HG03060 (cell line): ENCODE measurements around the gene RDM1.
"Not testable (repeated sequence)": the region's sequence is repeated elsewhere in the genome, so short reads cannot be mapped to it uniquely, and the experiment has no call there.

ENCODE experiments used
- ATAC-seq: cut with Tn5 transposase; IDR thresholded peaks from one replicate; pipeline ENCODE4 v1.9.1; 2021; ENCODE audit warnings: low read depth, moderate number of reproducible peaks; ENCODE audit not compliant: unreplicated experiment

RDM1 gene, protein sequence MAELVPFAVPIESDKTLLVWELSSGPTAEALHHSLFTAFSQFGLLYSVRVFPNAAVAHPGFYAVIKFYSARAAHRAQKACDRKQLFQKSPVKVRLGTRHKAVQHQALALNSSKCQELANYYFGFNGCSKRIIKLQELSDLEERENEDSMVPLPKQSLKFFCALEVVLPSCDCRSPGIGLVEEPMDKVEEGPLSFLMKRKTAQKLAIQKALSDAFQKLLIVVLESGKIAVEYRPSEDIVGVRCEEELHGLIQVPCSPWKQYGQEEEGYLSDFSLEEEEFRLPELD

DNA sequence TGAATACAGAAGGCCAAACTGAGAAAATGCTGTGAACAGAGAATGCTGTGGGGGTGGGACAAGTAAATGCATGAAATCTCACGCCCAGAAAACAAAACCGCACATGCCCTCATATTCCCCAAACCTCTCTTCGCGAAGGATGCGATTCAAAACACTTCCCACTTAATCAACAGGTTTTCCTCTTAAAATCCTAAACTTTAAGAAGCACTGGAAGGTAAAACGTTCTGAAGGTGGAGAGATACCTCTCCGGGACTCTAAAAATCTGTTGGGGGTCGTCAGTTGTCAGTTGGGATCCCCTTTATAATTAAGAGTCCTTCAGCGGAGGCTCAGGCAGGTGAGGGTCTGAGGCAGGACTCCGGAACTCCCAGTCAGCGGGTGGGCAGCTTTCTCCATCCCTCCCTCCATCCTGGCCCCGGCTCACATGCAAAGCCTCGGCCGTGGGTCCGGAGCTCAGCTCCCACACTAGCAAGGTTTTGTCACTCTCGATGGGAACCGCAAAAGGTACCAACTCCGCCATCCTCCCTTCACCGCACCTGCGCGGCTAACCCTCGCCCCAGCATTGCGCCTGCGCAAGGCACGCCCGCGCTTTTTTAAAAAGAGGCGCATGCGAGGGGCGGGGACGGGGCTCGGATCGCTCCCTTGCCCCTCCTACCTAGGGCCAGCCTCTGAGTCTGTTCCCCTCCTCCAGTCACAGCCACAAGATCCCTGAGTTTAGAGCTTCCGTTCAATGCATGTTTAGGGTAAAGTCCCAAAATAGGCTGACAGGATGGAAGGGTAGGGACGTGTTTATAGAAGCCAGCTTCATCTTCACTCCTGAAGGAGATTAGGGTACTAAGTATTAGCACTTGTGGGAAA lies at the start of gene RDM1:
RDM1 (minus strand) TSS at position 563 of the 855 bp plus-strand sequence; CDS start at position 517, 46 bp downstream.
- ATAC-seq, result no peak

DNA sequence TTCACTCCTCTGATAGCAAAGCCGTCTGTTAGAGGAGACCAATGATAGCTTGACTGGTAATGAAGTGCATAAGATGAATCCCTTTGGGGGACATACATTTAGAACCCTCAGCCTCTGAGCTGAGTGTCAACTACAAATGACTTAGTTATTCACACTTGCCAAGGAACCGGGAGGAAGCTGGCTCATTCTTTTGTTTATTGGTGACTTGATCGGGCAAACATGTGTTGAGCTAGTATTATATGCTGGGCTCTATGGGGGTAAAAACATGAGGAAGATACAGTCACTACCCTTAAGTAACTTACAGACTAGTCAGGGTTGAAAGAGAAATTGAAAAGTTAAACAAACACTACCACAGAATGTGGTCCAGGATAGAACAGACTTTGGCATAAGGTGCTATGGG lies 47.8 kb upstream of the RDM1 start:
- ATAC-seq, result no peak

DNA sequence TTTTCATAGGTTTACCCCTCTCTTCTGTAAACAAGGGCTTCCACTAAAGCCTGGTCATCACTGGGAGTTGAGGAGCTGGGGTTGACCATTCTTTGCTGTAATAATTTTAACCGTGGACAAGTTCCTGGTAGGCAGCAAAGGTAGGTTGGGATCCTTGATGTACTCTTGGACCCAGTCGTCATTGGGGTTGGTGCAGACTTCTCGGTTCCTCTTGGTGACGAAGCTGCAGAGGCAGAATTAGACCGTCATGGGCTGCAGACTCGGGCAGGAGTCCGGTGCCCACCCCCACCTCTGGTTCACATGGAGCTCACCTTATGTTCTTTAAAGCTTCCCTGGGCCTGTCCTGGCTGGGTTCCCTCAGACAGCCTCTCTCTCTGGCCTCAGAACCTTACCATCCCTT lies 46.9 kb upstream of the RDM1 start:
- ATAC-seq, result no peak

DNA sequence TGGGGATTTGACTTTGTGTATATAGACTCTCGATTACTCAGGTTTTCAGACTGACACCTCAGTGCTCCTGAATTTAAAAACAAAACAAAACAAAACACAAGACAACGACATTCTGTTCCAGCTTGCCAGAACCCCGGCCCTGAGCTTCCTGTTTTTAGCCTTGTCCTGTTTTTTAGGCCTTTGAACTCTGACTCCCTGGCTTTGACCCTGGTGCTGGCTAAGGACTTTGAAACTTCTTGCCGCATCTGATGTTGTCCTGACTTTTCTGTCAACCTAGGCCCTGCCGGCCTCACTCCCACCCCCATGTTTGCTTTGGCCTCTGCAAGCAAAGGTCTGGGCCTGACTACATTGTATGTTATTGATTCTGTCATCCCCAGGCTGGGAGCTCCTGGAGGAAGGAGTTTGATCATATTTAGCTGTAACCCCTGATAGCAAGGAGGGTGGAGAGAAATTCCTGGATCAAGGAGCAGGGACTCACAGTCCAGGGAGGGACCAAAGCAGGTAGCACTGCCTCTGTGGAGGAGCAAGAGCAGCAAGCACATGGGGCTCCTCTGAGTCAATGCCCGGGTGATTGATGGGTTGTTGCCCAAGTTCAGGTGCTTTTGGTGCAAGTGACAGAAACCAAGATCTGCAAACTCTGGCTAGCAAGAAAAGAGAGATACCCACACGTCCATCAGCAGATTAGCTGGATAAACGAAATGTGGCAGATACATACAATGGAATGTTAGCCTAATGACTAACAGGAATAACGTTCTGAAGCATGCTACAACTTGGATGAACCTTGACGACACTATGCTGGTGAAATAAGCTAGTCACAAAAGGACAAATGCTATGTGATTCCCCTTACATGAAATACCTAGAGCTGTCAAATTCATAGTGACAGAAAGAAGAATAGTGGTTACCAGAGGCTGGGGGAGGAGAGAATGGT lies 43.0 kb upstream of the RDM1 start:
- no peak for ATAC-seq

DNA sequence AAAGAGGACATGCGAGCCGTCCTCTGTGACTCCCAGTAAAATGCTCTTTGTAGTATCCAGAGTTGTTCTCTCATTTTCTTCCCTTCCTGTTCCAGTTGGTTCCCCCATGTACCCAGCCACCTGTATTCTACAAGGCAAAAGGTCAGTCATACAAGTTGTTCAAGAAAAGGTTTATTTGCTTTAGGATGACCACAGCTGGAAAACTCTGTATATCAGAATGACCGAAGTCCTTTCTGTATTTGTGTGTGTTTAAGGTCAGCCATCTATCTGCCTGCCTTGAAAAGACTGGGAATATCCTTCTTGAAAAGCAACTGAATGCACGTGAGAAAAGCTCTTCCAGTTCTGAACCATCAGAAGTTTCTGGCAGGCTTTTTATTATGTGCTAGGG lies 42.4 kb upstream of the RDM1 start:
- no peak for ATAC-seq

DNA sequence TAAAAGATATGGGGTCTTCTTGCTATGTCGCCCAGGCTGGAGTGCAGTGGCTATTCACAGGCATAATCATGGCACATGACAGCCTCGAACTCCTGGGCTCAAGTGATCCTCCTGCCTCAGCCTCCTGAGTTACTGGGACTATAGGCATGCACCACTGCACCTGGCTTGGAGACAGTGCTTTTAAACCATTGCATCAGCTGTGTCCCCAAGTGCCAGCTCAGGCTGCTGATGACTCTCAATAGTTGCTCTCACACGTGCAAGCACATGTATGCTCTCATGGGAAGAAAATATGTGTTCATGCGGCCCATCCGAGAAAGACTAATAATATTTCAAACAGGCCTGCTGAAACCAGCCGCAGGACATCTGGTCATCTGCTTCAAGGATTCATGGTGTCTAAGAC lies 42.0 kb upstream of the RDM1 start:
- no peak for ATAC-seq

DNA sequence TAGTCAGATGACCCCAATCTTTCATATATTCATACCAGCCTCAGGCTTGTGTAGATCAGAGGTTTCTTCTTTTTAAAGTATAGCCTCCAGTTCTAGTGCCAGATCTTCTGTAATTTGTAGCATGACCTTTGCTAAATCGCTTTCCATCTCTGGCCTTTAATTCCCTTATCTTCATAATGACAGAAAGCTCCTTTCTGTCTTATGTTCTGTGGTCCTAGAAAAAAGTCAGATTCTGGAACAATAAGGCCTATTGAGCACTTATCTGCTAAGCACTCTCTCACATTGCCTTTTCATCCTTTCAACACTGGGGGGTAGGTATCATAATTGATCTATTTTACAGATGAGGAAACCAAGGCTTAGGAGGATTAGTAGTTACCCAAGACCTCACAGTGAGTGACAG lies 41.5 kb upstream of the RDM1 start:
- no peak for ATAC-seq

DNA sequence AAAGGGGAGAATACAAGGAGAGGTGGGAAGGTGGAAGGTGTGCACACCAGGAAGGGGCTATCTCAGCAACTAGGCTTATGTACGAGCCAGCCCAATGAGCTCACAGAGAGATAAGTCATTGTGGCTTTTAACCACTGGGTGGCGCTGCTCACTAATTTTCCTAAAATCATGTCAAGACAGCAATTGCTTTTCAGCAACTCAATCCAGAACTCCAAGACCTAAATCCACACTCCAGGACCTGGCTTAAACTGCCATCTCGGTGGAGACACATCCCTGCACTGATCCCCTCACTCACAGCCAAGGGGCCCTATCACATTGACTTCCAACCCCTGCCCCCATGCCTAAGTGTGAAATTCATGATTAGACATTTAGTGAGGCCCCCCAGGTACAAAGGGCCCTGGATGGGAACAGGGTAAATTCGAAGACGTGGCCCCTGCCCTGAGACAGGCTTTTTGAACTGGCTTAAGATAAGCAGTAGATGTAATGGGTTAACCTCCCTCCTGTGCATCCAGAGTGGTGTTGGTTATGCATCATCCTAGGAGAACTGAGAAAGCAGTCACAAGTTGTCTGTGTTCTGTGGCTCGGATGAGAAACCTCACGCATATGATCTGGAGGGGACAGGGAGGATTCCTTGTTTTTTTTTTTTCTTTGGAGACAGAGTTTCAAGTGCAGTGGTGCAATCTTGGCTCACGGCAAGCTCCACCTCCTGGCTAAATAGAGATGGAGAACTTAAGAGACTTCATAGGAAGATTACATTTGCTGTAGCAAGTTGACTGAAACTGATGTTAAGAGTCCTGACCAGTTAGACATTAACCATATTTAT lies 39.2 kb upstream of the RDM1 start:
- ATAC-seq, result no peak

DNA sequence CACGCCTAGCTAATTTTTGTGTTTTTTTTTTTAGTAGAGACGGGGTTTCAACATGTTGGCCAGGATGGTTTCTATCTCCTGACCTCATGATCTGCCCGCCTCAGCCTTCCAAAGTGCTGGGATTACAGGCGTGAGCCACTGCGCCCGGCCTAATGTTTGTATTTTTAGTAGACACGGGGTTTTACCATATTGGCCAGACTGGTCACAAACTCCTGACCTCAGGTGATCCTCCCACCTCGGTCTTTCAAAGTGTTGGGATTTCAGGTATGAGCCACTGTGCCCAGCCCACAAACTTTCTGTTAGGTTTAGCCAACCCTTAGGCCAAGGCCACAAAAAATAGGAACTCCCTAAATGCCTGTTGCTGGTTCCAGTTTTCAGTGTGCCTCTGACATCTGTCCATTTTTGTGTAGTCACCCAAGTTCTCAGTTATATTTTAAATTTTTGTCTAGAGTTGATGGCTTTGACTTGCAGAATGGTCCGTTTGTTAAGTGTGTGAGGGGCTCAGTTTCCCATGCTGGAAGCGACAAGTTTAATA lies 38.0 kb upstream of the RDM1 start:
- no peak for ATAC-seq

DNA sequence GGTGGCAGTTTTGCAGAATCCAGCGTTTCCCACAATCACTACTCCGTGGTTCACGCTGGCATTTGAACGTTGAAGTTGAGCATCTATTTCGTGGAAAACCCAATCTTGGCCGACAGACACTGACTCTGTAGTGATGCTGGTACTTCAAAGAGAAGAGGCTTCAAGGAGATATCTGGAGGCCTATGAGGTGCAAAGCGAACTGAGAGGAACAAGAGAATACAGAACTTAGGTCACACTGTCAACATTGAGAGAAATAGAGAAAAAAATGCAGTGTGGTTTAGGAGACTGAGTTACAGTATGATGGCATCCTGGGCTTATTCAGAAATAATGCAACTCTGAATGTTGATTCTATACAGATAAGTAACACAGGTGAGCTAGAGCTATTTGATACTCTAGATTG lies 34.7 kb upstream of the RDM1 start:
- no peak for ATAC-seq

DNA sequence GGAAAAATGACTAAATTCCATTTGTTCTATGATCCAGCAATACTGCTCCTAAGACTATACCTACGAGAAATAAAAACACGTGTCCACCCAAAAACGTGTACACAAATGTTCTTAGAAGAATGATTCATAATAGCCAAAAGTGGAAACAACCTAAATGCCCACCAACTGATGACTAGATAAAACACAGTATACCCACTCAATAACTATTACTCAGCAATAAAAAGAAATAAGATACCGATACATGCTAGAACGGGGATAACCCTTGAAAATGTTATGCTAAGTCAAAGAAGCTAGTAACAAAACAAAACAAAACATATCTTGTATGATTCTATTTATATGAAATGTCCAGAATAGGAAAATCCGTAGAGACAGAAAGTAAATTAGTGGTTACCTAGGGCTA lies 33.1 kb upstream of the RDM1 start:
- ATAC-seq, result no peak

DNA sequence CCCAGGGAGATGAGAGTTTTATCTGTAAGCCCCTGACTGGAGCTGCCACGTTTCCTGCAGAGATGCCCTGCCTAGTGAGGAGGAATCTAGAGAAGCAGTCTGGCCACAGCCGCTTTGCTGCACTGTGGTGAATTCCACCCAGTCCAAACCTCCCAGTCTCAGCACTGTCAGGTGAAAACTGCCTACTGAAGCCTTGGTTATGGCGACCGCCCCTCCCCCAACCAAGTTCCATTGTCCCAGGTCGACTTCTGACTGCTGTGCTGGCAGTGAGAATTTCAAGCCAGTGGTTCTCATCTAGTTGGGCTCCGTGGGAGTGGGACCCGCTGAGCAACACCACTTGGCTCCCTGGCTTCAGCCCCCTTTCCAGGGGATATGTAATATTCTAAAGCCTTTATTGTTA lies 23.1 kb upstream of the RDM1 start:
- no peak for ATAC-seq

DNA sequence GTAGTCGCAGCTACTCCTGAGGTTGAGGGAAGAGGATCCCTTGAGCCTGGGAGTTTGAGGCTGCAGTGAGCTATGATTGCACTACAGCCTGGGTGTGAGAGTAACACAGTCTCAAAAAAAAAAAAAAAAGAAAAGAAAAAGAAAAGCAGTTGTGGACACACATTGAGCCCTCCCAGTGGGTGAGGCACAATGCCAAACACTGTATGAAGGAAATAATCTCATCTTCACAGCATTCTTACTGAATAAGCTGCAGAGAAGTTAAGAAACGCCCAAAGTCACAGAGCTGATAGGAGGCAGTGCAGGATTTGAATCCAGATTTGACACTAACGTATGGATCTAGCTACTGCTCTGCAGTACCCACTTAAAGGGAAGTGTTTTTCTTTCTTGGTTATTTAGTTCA lies 18.8 kb upstream of the RDM1 start:
- no peak for ATAC-seq

DNA sequence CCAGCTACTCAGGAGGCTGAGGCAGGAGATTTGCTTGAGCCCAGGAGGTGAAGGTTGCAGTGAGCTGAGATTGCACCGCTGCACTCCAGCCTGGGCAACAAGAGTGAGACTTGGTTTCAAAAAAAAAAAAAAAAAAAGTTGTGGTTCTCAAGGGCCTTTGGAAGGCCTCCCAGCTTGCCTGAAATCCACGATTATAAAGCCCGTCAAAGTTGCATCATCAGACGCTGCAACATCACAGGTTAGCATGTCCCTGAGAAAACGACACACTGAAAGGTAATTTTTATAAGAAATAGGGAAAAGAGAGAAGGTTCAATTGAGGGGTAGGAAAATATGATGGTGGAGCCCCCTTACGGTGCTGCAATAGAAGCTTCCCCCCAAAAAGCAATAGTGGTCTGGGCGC lies 17.5 kb upstream of the RDM1 start:
- ATAC-seq, result no peak

DNA sequence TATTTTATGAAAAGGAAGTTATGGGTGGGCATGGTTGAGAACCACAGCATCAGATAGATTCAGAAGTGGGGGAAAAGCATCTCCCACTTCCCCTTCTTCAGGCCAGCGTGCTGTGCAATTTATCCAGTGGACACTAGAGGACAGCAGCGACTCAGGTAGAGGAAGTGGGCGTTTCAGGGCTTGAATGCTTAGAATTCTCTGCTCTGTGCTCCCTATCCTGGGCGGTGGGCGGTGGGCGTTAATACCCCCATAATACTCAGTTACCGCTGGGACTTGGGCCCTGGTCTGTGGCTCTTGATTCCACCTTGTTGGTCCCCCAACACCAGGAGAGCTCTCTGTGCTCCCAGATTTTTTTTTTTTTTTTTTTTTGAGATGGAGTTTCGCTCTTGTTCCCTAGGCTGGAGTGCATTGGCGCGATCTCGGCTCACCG lies 16.6 kb upstream of the RDM1 start:
- ATAC-seq, result no peak

DNA sequence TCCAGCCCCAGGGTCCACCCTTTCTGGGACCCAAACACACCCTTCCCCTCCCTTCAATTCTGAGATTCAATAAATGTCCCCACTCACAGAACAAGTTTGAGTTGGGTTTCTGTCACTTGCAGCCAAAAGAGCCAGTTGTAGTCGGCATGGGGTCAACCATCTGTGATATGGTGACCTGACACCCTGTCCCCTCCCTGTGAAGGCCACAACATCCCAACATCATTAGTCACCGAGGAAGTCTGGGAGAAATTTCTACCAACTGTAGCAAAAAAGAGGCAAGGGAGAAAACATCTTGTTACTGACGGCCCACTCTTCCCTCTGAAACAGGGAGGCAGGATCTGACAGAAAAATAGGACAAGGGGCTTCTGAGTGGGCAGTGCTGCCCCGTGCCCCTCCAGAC lies 13.6 kb upstream of the RDM1 start:
- no peak for ATAC-seq

DNA sequence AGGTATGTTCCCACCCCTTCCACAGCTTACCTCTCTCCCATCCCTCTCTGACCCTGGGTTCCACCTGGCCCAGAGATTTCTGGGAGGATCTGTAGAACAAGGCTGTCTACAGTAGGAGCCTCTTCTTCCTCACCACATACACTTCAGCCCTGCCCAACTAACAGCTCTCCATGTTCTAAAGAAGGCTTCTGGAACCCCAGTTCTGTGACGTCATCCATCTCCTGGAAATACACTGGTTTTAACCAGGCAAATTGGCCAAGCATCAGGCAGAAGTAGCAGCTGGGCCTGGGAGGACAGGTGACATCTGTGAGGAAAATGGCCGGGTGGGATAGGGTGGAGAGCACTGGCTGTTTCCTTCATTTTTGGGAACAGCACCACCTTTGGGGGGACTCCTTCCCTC lies 13.0 kb upstream of the RDM1 start, which contains the start of gene LYZL6:
LYZL6 (minus strand) TSS at position 177 of the 400 bp plus-strand sequence. CDS start 4,357 bp downstream, outside the sequence.
- ATAC-seq, result no peak

DNA sequence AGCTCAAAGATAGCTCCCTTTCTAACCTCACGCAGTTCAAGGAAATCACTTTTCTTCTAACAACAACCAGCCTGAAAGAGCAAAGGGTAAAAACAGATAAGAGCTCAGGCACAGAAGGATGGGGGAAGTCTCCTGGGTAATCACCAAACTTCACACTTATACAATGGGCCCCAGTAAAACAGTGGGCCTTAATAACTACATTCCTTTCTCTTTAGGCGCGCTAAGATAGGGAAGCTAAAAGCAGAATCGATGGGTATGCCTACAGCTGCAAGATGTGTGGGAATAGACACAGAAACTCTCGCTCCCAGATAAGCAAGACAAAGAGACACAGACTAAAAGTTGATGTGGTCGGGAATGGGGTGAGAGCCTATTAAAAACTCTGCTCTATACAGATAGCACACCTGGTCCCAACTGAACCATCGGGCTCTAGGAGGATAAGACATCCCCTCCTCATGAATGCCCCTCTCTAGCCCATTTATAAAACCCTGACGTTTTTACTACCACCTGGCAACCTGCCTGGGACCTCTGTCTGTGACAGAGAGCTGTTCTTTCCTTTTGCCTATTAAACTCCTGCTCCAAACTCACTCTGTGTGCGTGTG lies 12.1 kb upstream of the RDM1 start:
- no peak for ATAC-seq

DNA sequence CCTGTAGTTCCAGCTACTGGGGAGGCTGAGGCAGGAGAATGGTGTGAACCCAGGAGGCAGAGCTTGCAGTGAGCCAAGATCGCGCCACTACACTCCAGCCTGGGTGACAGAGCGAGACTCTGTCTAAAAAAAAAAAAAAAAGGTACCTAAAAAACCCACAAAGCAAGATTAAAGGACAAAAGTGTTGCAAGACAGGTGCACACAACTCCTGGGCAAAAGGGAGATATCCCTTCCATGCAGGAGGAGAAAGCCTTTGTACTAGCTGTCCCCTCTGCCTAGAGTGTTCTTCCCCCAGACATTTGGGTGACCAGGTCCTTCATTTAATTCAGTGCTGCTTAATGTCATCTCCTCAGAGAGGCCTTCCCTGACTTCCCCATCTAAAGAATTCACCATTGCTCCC lies 7.9 kb upstream of the RDM1 start:
- ATAC-seq, result not testable (repeated sequence)
